ENCODE data around the gene ARHGAP33.

DNA sequence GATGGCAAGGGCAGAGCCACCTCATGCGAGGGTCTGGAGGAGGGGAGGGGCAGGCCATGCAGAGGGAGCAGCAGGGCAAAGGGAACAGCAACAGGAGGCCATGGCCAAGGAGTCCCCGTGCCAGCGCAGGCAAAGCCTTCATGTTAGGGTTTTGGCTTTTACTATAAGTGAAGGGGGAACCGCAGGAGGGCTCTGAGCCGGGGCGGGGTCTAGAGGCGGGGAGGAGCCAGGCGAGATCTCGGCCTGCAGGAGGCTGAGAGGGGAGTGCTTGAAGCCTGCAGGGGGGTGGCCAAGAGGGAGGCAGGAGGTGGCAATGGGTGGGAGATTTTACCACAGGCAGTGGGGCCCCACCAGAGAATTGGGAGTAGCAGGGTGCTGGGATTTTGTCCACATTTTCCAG lies 6.3 kb downstream of the ARHGAP33 start:
- TF ChIP-seq, protein P1, sequence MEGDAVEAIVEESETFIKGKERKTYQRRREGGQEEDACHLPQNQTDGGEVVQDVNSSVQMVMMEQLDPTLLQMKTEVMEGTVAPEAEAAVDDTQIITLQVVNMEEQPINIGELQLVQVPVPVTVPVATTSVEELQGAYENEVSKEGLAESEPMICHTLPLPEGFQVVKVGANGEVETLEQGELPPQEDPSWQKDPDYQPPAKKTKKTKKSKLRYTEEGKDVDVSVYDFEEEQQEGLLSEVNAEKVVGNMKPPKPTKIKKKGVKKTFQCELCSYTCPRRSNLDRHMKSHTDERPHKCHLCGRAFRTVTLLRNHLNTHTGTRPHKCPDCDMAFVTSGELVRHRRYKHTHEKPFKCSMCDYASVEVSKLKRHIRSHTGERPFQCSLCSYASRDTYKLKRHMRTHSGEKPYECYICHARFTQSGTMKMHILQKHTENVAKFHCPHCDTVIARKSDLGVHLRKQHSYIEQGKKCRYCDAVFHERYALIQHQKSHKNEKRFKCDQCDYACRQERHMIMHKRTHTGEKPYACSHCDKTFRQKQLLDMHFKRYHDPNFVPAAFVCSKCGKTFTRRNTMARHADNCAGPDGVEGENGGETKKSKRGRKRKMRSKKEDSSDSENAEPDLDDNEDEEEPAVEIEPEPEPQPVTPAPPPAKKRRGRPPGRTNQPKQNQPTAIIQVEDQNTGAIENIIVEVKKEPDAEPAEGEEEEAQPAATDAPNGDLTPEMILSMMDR (optimal IDR thresholded peaks at IDR 0.05 in 1 of 3, IDR thresholded peaks at IDR 0.05 in 1 of 3, conservative IDR thresholded peaks at IDR 0.05 in 1 of 3; ENCODE audit: extremely low read depth in 1 of 3, insufficient read depth in 2 of 3, low read length in 3 of 3): no peak
- no peak for TF ChIP-seq EZH2 (IDR thresholded peaks at IDR 0.05; ENCODE audit: low read length)
